Measurements from ENCODE around the gene PCGF2. TPM values are rescaled to one million over a fixed set of nuclear protein-coding genes. Genes with fewer than 3 reads are reported as not detected.

The PCGF2 gene
- total RNA-seq, 1 donor from 2014 or later: 2.4 TPM

DNA sequence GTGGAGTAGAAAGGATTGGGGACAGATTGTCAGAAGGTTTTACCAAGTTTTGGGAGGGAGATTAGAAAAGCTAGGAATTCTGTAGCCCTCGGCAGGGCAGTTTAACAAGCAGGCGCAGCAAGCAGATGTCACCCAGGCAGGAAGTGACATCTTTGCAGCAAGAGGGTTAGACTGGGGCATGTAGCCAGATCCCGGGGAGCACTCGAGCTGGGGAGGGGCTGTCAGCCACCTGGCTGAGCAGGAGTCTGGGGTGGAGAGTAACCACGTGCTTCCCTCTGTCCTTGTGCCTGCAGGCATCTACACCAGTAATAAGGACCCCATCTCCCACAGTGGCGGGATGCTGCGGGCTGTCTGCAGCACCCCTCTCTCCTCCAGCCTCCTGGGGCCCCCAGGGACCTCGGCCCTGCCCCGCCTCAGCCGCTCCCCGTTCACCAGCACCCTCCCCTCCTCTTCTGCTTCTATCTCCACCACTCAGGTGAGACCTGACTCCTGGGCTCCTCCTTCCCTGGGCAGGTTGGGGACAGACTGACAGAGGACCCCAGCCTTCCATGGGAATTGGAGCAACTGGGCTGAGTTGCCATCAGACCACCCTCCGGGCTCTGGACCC lies 30.9 kb downstream of the PCGF2 start:
- DNase-seq: no peak

DNA sequence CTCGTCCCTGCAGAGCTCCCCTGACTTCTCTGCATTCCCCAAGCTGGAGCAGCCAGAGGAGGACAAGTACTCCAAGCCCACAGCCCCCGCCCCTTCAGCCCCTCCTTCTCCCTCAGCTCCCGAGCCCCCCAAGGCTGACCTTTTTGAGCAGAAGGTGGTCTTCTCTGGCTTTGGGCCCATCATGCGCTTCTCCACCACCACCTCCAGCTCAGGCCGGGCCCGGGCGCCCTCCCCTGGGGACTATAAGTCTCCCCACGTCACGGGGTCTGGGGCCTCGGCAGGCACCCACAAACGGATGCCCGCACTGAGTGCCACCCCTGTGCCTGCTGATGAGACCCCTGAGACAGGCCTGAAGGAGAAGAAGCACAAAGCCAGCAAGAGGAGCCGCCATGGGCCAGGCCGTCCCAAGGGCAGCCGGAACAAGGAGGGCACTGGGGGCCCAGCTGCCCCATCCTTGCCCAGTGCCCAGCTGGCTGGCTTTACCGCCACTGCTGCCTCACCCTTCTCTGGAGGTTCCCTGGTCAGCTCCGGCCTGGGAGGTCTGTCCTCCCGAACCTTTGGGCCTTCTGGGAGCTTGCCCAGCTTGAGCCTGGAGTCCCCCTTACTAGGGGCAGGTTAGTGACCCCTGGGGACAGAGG lies 31.6 kb downstream of the PCGF2 start:
- no peak for DNase-seq

DNA sequence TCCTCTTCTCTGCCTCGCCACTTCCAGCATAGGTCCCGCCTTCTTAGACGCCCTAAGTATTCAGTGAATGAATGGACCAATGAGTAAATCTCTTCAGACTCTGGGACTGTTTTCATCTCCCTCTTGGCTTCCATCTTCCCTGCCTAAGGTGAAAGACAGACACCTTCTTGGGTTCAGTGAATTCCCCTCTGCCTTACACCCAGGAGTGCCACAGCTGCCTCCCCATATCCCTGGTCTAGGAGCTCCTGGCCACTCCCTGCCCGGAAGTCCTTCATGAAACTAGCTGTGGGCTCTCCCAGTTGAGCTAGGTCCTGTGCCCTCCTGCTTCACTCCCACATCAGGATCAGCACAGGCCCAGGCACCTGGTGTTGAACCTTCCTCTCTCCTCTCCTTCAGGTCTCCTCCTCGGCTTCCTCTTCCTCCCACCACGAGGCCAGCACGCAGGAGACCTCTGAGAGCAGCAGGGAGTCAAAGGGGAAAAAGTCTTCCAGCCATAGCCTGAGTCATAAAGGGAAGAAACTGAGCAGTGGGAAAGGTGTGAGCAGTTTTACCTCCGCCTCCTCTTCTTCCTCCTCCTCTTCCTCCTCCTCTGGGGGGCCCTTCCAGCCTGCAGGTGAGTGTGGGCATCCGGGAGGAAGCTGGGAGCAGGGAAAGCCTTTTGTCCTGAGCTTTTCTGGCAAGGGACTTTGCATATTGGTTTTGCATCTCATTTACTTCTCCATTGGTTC lies 32.8 kb downstream of the PCGF2 start:
- no peak for DNase-seq

DNA sequence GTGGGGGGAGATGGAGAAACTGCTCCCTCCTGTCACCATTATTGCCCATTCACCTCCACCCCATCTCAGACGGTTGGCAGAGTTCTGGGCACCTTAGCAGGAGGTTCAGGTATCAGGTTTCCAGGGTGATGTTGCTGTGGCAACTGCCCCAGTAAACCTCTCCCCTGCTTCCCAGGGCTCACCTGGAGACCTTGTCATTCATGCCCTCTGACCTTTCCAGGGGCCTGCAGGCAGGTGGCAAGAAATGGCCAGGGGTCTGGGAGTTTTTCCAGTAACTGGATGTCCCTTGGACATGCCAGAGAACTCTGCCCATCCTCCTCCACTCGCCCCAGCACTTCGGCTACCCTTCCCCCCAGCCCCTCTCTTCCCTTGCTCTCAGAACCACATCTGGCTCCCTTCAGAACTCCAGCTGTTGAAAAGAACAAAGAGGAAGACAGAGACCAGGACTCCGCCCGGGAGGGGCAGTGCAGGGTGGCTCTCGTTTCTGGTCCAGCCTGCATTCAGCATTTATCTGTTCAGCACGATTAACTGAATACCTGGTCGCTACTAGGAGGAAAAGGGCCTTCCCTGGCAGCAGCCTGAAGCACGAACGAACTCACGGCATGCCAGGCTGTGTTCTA lies 34.6 kb downstream of the PCGF2 start:
- no peak for DNase-seq

DNA sequence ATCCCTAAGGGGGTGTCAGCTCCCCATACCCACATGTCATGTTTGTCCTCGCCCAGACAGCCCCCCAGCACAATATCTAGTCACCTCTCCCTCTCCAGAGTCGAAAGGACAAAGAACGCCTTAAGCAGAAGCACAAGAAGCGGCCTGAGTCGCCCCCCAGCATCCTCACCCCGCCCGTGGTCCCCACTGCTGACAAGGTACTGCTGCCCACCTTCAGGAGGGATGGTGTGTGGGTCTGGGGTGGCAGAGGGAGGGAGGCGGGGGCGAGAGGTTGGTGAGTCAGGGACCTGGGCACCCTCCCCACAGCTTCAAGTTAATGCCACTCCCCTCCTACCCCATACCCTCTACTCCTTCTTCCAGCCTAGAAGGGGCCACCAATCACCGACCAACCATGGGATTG lies 35.5 kb downstream of the PCGF2 start:
- DNase-seq: no peak

DNA sequence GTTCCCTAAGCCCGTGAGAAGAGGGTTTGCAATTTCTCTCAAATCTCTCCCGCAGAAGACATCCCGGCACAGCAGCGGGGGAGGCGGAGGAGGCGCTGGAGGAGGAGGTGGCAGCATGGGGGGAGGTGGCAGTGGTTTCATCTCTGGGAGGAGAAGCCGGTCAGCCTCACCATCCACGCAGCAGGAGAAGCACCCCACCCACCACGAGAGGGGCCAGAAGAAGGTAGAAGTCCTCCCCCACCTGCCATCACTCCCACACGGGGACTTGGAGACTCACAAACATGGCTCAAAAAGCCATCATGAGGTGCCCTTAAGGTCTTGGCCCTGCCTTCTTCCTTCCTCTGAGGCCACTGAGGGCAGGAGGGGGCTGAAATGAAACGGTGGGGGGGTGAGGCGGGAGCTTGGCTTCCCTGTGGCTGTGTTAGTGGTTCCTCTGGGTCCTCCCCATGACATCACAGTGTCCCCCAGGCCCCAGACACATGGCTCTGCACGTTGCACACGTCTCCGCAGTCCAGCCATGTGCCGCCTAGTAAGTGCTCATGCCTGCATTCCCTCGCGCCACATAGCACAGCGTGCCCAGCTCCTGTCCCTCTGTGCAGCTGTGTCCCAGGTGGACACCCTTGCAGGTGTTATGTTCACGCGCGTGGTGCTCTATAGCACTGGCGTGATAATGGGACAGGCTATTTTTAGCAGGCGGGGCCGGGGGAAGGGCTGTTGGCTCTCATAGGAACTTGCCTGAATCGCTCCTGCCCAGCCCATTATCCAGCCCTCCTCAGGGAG lies 36.2 kb downstream of the PCGF2 start:
- no peak for DNase-seq

DNA sequence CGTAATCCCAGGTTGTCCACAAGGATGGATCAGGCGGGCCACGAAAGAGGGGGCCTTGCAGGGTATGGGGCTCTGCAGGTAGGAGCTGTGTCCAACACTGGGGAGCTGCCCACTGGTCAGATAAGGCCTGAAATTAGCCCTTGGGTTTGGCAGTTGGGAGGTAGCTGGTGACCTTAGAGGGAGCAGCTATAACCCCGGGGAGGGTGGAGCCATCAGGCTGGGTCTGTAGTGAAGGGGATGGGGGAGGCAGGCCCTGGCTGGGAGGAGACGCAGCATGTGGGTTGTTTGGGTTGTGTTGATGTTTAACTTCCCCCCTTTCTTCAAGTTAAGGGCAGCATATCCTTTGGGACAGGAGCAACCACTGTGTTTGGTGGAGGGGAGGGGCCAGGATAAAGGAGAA lies 37.2 kb downstream of the PCGF2 start:
- DNase-seq: no peak

DNA sequence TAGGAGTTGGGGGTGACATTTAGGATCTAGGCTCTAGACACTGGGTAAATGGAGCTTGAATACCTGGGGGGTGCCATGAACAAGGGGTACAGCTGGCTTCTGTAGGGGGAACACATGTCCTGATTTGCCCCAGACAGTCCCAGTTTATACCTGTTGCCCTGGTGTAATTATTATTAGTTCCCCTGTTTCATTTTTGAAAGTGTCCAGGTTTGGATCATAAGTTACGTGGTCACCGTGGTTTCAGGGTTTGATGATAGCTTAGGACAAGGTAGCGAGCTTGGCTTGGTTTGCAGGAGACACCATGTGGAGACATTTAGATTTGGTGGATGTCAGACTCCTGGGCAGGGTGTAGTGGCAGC lies 37.6 kb downstream of the PCGF2 start:
- no peak for DNase-seq

DNA sequence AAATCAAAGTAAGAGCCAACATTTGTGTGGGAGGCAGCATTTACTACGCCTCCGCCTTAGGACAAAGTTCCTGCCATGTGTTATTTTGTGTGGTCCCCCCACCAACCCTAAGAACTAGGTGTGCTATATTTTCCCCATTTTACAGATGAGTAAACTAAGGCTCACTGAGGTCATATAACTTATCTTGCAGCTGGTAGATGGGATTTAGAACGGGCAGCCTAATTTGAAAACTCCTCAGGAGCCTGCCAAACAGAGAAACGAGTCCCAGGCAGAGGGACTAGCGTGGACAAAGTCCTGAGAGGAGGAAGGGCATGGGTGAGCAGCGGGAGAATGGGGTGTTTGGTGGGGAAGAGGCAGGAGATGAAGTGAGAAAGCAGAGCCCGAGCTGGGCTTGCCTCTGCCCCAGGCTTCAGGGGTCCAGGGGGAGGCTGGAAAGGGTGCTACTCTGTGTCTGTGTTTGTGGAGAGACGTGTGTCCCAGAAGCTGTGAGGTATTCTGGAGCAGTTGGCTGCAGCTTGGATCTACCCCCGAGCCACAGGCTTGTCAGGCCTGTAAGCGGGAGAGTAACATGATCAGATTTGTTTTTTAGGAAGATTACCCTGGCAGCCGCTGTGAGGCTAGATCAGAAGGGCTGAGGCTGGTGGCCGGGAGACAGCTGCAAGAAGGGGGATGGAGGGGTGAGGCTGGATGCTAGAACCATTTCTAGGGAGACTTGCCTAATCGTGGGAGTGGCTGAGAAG lies 38.1 kb downstream of the PCGF2 start:
- no peak for DNase-seq

DNA sequence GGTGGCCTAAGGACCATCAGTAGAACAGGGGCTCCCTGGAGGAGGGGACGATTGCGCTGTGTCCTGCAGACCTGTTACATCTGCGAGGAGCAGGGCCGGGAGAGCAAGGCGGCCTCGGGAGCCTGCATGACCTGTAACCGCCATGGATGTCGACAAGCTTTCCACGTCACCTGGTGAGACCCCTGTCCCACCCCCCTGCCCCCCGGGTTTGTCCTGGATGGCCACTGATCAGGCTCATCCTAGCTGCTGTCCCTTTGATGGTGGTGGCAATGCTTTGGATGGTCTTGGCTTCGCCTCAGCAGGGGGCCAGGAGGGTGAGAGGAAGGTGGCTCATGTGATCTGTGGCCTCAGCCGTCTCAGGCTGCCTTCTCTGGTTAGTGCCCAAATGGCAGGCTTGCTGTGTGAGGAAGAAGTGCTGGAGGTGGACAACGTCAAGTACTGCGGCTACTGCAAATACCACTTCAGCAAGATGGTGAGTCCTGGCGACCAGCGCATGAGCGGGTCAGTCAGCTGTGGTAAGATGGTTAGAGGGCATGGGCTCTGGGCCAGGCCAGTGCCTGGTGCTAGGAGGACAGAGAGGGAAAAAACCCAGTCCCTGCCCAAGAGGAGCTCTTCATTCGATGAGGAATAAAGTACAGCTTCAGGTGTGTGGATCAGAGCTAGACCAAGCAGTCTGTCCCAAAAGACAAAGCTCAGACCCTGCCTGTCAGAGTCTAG lies 38.9 kb downstream of the PCGF2 start:
- no peak for DNase-seq

DNA sequence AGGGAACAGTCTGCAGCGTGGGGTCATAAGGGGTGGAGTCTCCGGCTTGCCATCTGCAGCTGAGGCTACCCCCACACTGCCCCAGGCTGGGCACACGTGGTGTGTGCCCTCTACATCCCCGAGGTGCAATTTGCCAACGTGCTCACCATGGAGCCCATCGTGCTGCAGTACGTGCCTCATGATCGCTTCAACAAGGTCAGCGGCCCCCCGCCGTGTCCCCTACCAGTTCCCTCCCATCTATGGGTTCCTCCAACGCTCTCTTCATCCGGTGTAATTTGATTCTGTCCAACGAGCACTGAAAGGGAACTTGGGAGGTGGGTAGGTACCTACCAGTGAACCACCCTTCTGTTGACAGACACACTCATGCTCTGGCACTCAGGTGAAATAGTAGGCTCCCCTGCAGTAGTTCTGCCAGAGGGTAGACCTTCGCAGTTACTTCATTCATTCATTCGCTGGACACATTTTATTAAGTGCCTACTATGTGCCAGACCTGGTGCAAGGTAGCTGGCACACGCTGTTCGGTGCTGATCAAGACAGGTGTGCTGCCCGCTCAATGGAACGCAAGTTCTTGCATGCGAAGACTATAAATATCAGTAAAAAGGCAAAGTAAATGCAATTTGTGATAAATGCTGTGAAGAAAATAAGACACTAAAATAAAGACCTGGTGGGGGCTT lies 40.3 kb downstream of the PCGF2 start:
- DNase-seq: no peak

DNA sequence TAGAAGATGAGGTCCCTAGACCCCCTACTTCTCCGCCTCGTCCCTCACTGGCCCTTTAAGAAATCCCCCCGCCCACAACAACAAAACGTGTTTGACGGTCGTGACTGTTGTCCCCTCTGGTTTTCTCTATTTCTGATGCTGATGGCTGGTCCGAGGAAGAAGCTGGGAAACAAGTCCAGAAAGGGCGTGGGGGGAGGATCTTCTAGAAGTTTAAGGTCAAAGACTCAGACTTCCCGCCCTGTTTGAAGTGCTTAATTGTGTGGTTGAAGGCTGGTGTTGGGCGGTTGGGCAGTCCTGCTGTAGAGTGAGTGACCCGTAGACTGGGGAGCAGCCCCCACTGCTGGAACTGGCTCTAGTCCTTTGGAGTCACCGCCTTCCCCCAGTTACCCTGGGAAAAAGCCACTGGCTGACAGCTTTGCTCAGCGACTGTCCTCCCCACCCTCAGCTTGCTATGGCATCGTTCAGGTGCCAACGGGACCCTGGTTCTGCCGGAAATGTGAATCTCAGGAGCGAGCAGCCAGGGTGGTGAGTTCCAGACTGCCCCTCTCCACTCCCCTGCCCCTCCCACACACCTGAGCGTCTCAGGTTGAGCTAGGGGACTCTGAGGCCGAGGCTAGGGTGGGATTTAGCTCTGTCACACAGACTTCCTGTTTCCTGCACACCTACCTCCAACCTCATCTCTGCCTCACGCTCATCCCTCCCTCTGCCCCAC lies 41.5 kb downstream of the PCGF2 start:
- DNase-seq: peak; percentile 41

DNA sequence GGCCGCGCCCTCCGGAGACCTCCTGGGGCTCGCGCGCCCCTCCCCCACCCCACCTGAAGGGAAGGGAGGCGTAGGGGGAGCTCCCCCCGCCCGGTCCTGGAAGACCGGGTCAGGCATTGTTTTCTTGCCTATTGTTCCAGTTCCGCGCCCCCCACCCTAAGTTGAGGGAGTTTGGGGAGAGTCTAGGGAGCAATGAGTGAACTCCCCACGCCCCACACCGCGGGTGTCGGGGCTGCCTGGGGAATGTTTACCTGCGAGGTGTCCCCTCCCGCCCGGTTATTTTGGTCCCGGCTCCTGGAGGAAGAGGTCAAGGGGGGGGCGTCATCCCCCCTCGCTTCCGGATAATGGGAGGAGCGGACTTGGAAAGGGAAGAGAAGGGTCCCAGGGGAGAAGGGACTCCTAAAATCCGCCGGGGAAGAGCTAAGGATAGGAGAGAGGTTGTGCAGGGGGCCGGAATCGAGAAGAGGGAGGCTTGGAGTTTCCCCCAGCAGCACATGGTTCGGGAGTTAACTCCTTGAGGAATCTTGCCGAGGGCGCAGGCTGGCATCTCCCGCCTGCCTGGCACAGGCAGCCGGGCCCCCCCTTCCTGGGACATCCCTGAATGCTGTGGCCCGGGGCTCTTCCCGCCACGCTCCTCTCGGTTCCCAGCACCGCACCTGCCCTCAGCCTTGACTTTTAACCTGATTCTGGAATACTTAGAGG lies 42.2 kb downstream of the PCGF2 start:
- DNase-seq: peak; percentile 42

DNA sequence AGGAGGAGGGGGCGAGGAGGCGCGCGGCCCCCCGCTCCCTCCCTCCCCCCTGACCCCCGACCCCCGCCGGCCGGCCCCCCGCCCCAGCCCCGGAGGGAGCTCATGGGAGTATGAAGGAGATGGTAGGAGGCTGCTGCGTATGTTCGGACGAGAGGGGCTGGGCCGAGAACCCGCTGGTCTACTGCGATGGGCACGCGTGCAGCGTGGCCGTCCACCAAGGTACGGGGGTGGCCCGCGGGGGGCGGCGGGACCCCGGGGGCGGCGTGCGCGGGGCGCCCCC lies 42.7 kb downstream of the PCGF2 start:
- DNase-seq: no peak

DNA sequence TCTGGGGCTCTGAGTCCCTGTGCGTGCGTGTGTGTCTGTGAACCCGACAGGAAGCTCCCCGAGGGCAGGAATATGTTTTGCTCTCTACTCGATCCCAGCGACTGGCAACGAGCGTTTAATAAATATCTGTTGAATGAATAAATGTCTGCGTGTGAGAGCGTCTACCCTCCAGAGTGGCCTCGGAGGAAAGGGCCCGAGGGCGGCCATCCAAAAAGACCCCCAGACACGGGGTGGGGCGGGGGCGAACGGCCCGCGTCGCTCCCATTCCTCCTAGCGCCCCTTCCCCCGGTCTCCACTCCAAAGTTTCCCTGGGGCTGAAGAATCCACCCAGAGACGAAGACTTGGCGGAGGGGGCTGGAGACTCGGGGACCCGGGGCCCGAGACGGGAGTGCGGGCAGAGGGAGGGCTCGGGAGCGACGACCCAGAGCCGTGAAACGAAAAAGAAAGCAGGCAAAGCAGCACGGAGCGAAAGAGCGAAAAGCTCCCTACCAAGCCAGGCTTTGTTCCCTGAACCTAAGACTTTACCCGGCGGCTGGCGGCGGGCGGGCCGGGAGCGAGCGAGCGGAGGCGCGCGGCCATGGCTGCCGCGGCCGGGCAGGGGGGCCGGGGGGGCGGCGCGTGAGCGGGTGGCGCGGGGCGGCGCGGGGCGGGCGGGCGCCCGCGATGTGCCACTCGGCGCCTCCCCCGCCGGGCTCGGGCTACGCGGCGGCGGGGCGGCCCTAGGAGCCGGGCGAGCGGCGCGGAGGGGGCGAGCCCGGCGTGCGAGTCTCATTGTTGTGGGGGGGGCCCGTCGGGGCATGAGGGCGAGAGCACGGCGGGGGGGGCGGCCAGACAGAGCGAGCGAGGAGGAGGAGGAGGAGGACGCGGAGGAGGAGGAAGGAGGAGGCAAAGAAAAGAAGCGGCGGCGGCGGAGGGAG lies 43.3 kb downstream of the PCGF2 start, which contains the start of gene MLLT6:
TSS of gene MLLT6 (plus strand) at position 668 of the 917 bp plus-strand sequence. CDS start 360 bp downstream, outside the sequence.
- peak; percentile 80 for DNase-seq

DNA sequence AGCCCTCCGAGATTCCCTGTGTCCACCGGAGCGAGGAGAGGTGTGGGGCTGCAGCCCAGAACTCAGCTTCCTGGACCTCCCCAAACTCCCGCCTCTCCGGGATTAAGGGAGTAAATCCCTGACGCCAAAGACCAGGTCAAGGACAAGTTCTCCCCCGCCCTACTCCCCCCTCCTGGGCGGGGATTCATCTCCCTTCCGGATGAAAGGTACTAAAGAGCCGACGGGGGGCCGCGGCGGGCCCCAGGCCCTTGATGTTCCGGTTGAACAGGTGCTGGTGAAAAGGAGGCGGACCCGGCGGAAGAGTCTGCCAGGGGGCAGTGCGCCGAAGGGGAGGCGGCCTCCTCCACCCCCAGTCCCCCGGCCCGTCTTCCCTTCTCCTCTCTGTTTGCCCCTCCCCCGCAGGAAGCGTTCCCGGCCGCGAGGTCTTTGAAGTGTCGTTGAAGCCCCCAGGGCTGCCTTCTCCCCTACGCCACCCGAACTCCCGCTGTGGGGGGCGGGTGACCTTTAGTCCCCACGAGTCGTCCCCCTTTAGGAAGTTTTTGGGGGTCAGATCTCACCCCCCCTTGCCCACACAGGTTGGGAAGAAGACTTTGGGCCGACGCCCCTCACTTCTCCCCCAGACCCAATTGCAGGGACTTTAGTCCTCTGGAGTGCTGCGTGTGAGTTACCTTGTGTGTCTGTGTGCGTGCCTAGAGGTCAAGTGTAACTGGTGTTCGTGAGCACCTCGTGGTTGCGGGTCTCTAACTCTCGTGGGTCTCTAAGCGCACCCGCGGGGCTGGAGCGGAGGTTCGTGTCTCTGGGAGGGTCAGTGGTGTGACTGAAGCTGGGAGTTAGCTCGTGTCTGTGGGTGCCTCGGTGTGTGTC lies 44.2 kb downstream of the PCGF2 start:
- peak; percentile 37 for DNase-seq

DNA sequence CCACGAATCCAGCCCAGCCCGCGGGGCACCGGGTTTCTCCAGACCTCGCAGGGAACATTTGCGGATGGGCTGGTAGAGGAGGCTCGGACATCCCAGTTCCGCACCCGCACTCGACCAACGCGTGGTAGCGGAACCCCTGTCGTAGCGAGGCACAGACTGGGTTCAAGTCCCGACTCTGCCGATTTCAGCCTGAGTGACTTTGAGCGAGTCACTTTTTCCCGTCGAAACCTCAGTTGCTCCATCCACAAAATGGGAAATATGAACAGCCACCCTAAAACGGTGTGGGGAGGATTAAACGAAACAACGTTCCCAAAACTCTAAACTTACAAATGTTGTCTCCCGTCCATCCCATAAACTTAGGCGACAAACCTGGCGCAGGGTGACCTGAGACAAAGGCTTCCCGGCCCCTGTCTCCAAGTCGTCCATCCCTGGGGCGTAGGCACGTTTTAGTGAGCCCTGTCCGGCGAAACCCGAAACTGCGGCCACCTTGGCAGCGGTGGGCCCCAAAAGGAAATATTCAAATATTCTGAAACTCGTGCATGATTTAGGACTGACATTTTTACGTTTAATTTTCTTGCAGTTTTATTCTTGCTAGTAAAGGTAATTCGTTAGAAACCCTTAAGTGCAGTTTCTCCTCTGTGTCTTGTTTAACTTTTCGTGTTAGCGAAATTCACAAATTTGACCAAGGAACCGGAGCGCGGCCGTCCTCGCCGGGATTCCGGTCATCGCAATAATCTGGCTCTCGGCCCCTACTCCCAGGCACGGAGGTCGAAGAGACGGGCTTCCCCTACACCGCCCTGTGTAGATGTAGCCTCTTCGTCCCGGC lies 45.0 kb downstream of the PCGF2 start:
- no peak for DNase-seq

Data from dermis blood vessel endothelial cell (primary cell).